ENCODE data around the gene KLHL29. TPM values are rescaled to one million over a fixed set of nuclear protein-coding genes. Genes with fewer than 3 reads are reported as not detected.

KLHL29 gene
- total and polyA plus RNA-seq, 4 donors: 0.29 to 2.3 (median 0.68) TPM

GRCh38 chr2:23615216-23616020, 230.4 kb downstream of the KLHL29 start:
- peaks cover 0 to 8% (median 5%) of the 10 kb centered on the region in 4 donors for H3K9me3 ChIP-seq (ENCODE audit: control insufficient read depth in 4 of 4, low read length in 3 of 4)
- no peak overlapping the region for H3K27ac ChIP-seq (ENCODE audit: low read depth in 1 of 2, low read length in 2 of 2)
- DNase-seq (ENCODE audit: low spot score): no peak
- no peak overlapping the region for H3K4me3 ChIP-seq (ENCODE audit: low read depth in 1 of 3, low read length in 3 of 3)
- H3K27me3 ChIP-seq (ENCODE audit: control insufficient read depth in 4 of 4, insufficient read depth in 4 of 4, low read length in 3 of 4): no peaks in the 10 kb centered on the region
- 89% methylated on average over 20 of the region's 20 CpGs for WGBS
- no peak overlapping the region for H3K9ac ChIP-seq (ENCODE audit: low read depth in 1 of 2, low read length in 2 of 2)
- TF ChIP-seq MAX (IDR thresholded peaks at IDR 0.05) (no peak), RAD21 (IDR thresholded peaks at IDR 0.05) (no peak), FOXA2 (IDR thresholded peaks at IDR 0.05) (no peak), NR2F2 (IDR thresholded peaks at IDR 0.05) (no peak), CTCF (IDR thresholded peaks at IDR 0.05; ENCODE audit: low read depth, low read length, missing input control) (no peak), GABPA (IDR thresholded peaks at IDR 0.05 in 1 of 2, conservative IDR thresholded peaks at IDR 0.05 in 1 of 2) (no peak), EGR1 (IDR thresholded peaks at IDR 0.05; ENCODE audit: low read depth in 2 of 2) (no peak), SP1 (IDR thresholded peaks at IDR 0.05) (no peak), TAF1 (conservative IDR thresholded peaks at IDR 0.05) (no peak), HNF4A (conservative IDR thresholded peaks at IDR 0.05) (no peak), REST (IDR thresholded peaks at IDR 0.05) (no peak), JUND (IDR thresholded peaks at IDR 0.05) (no peak), FOXA1 (IDR thresholded peaks at IDR 0.05) (no peak), YY1 (IDR thresholded peaks at IDR 0.05) (no peak), HNF4G (IDR thresholded peaks at IDR 0.05) (no peak), ATF3 (IDR thresholded peaks at IDR 0.05) (no peak), ZBTB33 (IDR thresholded peaks at IDR 0.05) (no peak), RXRA (IDR thresholded peaks at IDR 0.05) (no peak)
- H3K4me1 ChIP-seq (ENCODE audit: control insufficient read depth in 4 of 4, insufficient read depth in 4 of 4, low read length in 3 of 4): no peaks in the 10 kb centered on the region
- no peaks in the 10 kb centered on the region for H3K36me3 ChIP-seq (ENCODE audit: control insufficient read depth in 4 of 4, insufficient read depth in 3 of 4, low read depth in 1 of 4, low read length in 3 of 4)

Data from liver (tissue), 9 donors.